Nephron progenitor cell (in vitro differentiated cells): ENCODE data around the gene AP3M1.

Experiments
- DNase-seq: peaks from one replicate; pipeline ENCODE4 v3.0.0; 2021
- H3K27ac Mint-ChIP-seq: 2 replicates; pipeline ENCODE4 v1.8.0; 2021; ENCODE audit warnings: mild to moderate bottlenecking, moderate library complexity, mixed read lengths
- H3K27me3 Mint-ChIP-seq: 2 replicates; pipeline ENCODE4 v1.8.0; 2021; ENCODE audit warnings: mild to moderate bottlenecking, low read depth, mixed read lengths; ENCODE audit not compliant: poor library complexity
- H3K36me3 Mint-ChIP-seq: 2 replicates; pipeline ENCODE4 v1.8.0; 2021; ENCODE audit warnings: low read depth, mixed read lengths
- H3K4me1 Mint-ChIP-seq: 2 replicates; pipeline ENCODE4 v1.8.0; 2021; ENCODE audit warnings: mixed read lengths
- H3K4me3 Mint-ChIP-seq: 2 replicates; pipeline ENCODE4 v1.8.0; 2021; ENCODE audit warnings: mild to moderate bottlenecking, moderate library complexity, mixed read lengths
- H3K9me3 Mint-ChIP-seq: 2 replicates; pipeline ENCODE4 v1.8.0; 2021; ENCODE audit warnings: mild to moderate bottlenecking, moderate library complexity, mixed read lengths
- TF ChIP-seq, protein P1 (sequence below): fragments of 200-600 bp; sonication (generic); IDR thresholded peaks from 2 replicates; pipeline ENCODE4 v1.5.0; 2021; ENCODE audit warnings: antibody characterized with exemption

The AP3M1 gene

DNA sequence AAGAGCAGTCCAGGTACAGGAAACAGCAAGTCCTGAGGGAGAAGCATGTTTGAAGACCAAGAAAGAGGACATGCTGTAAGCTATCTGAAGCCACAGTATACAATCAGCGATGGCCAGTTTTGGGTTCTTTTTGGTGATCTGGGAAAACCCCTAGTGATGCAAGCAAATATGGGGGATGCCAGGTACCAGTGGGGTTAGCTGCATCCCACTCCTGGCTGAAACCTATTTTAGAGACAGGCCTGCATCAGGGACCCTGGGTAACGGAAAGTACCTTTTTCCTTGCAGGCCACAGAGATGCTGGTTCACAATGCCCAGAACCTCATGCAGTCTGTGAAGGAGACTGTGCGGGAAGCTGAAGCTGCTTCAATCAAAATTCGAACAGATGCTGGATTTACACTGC is 32.9 kb downstream of the AP3M1 start:
- Mint-ChIP-seq H3K36me3 (peaks cover 79% of the 10 kb centered on the region), H3K27ac (peak overlapping the region; percentile 78), H3K9me3 (no peaks in the 10 kb centered on the region), H3K4me3 (no peak overlapping the region), H3K27me3 (no peaks in the 10 kb centered on the region), H3K4me1 (peaks cover 14% of the 10 kb centered on the region)
- DNase-seq, result no peak
- TF ChIP-seq, protein P1, sequence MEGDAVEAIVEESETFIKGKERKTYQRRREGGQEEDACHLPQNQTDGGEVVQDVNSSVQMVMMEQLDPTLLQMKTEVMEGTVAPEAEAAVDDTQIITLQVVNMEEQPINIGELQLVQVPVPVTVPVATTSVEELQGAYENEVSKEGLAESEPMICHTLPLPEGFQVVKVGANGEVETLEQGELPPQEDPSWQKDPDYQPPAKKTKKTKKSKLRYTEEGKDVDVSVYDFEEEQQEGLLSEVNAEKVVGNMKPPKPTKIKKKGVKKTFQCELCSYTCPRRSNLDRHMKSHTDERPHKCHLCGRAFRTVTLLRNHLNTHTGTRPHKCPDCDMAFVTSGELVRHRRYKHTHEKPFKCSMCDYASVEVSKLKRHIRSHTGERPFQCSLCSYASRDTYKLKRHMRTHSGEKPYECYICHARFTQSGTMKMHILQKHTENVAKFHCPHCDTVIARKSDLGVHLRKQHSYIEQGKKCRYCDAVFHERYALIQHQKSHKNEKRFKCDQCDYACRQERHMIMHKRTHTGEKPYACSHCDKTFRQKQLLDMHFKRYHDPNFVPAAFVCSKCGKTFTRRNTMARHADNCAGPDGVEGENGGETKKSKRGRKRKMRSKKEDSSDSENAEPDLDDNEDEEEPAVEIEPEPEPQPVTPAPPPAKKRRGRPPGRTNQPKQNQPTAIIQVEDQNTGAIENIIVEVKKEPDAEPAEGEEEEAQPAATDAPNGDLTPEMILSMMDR, result no peak

DNA sequence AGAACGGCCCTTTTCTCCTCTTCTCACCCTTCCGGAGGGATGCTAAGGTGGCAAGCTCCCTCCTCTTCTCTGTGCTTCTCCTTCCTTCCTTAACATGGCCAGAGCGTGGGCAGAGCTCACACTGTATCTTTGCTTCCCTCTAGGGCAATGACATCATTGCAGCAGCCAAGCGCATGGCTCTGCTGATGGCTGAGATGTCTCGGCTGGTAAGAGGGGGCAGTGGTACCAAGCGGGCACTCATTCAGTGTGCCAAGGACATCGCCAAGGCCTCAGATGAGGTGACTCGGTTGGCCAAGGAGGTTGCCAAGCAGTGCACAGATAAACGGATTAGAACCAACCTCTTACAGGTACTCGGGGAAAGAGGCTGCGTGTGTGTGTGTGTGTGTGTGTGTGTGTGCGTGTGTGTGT is 36.6 kb downstream of the AP3M1 start:
- TF ChIP-seq, protein P1, result no peak
- Mint-ChIP-seq H3K9me3 (no peaks in the 10 kb centered on the region), H3K36me3 (peaks cover 82% of the 10 kb centered on the region), H3K4me3 (no peak overlapping the region), H3K27me3 (no peaks in the 10 kb centered on the region), H3K4me1 (peaks cover 3% of the 10 kb centered on the region), H3K27ac (peak overlapping the region; percentile 64)
- no peak for DNase-seq

DNA sequence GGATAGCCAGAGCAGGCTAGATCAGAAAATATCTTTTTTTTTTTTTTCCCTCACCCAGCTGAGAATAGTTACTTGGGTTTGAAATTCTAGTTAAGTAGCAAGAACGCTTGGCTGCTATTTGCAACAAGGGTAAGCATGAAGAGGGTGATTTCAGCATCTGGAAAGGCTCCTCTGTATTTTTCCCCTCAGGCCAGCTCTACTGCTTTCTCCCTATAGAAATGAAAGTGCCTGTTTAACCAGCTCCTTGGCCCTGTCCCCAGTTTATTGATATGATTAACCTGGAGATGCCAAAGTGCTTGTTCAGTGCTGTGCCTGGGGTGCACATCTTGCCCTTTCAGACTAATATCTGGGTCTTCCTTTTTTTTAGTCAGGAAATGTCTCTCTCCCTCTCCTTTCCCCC is 37.1 kb downstream of the AP3M1 start:
- Mint-ChIP-seq H3K4me3 (no peak overlapping the region), H3K27ac (peak overlapping the region; percentile 64), H3K4me1 (no peaks in the 10 kb centered on the region), H3K9me3 (no peaks in the 10 kb centered on the region), H3K27me3 (no peaks in the 10 kb centered on the region), H3K36me3 (peaks cover 83% of the 10 kb centered on the region)
- no peak for DNase-seq
- TF ChIP-seq, protein P1, result no peak

DNA sequence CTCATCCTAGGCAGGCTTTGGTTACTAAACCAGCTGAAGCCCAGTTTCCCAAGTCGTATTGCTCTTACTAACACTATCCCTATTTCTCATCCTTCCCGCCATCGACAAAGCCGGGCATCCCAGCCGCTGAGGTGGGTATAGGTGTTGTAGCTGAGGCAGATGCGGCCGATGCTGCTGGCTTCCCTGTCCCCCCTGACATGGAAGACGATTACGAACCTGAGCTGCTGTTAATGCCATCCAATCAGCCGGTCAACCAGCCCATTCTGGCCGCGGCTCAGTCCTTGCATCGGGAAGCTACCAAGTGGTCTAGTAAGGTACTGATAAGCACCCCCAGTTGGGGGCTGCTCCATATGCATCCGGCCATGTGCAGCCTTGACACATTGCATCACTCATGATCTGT is 38.8 kb downstream of the AP3M1 start:
- no peak for DNase-seq
- Mint-ChIP-seq H3K4me3 (no peak overlapping the region), H3K9me3 (no peaks in the 10 kb centered on the region), H3K27me3 (no peaks in the 10 kb centered on the region), H3K4me1 (no peaks in the 10 kb centered on the region), H3K36me3 (peaks cover 91% of the 10 kb centered on the region), H3K27ac (peak overlapping the region; percentile 39)
- TF ChIP-seq, protein P1, result no peak

DNA sequence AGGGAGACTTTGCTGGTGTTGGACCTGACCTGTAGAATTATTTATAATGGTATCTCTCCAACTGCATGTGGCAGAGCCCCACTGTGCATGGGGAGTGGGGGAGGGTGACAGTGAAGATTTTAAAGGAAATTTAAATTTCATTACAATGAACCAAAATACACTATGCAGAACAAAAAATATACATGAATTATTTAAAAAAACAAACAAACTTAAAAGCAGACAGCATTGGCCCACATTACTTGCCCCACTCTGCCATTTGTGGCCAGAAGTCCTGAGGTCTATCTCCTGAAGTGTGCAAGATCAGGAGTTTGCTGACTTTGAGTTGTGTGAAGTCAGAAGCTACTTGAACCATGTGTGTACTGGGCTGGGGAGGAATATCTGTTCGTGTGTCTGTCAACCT is 40.5 kb downstream of the AP3M1 start:
- no peaks in the 10 kb centered on the region for H3K9me3 Mint-ChIP-seq
- no peaks in the 10 kb centered on the region for H3K27me3 Mint-ChIP-seq
- no peak for DNase-seq
- TF ChIP-seq, protein P1, result no peak
- no peaks in the 10 kb centered on the region for H3K4me1 Mint-ChIP-seq
- H3K36me3 Mint-ChIP-seq, result peaks cover 88% of the 10 kb centered on the region
- no peak overlapping the region for H3K4me3 Mint-ChIP-seq
- no peak overlapping the region for H3K27ac Mint-ChIP-seq

DNA sequence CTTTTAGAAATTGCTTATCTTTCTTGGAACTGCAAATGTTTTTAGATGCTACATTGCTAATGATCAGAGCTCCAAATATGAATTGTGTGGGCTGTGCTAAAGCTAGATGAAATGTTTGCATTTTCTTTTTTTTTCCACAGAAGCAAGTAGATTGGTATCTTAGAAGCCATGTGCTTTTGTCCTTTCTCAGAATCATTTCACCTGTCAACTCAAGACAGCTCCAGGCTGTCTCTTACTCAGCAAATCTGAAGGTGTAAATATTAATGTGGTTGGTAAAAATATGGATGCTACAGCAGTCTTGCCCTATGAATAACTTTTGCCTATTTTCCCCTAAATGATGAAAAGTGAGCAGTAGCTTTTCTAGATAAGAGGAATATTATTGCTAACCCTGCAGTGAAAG is 41.2 kb downstream of the AP3M1 start:
- Mint-ChIP-seq H3K9me3 (no peaks in the 10 kb centered on the region), H3K27me3 (peaks cover 1% of the 10 kb centered on the region), H3K27ac (no peak overlapping the region), H3K36me3 (peaks cover 89% of the 10 kb centered on the region), H3K4me3 (no peak overlapping the region), H3K4me1 (no peaks in the 10 kb centered on the region)
- DNase-seq, result no peak
- TF ChIP-seq, protein P1, result no peak
